Vagina (tissue), 2 donors: ENCODE measurements around the gene NLRC3.

Experiments
- POLR2A ChIP-seq, 2 donors: fragments of 450-650 bp; IDR thresholded peaks; one replicate each; pipeline ENCODE4 v1.6.1; 2017; ENCODE audit warnings: antibody characterized with exemption in 2 of 2, mild to moderate bottlenecking in 2 of 2, moderate library complexity in 2 of 2
- POLR2AphosphoS5 ChIP-seq, 2 donors: sonication (generic); formaldehyde crosslinking; IDR thresholded peaks; one replicate each; pipeline ENCODE4 v1.9.0; 2017; ENCODE audit warnings: antibody characterized with exemption in 2 of 2, mild to moderate bottlenecking in 2 of 2, low read depth in 1 of 2; ENCODE audit not compliant: insufficient read depth in 1 of 2
- TF ChIP-seq, protein P1 (sequence below), 3 experiments: fragments of 450-650 bp in 2 of 3; fragments of 200-600 bp in 1 of 3; sonication (generic) in 1 of 3; IDR thresholded peaks; one replicate each; pipeline ENCODE4 v1.5.1; 2017 to 2019; ENCODE audit warnings: antibody characterized with exemption in 3 of 3, mild to moderate bottlenecking in 2 of 3, moderate library complexity in 2 of 3

GRCh38 chr16:3530371-3530914, 46.8 kb downstream of the NLRC3 start:
- TF ChIP-seq, protein P1, sequence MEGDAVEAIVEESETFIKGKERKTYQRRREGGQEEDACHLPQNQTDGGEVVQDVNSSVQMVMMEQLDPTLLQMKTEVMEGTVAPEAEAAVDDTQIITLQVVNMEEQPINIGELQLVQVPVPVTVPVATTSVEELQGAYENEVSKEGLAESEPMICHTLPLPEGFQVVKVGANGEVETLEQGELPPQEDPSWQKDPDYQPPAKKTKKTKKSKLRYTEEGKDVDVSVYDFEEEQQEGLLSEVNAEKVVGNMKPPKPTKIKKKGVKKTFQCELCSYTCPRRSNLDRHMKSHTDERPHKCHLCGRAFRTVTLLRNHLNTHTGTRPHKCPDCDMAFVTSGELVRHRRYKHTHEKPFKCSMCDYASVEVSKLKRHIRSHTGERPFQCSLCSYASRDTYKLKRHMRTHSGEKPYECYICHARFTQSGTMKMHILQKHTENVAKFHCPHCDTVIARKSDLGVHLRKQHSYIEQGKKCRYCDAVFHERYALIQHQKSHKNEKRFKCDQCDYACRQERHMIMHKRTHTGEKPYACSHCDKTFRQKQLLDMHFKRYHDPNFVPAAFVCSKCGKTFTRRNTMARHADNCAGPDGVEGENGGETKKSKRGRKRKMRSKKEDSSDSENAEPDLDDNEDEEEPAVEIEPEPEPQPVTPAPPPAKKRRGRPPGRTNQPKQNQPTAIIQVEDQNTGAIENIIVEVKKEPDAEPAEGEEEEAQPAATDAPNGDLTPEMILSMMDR (IDR thresholded peaks at IDR 0.05): no peak
- no peak for TF ChIP-seq POLR2AphosphoS5 (IDR thresholded peaks at IDR 0.05; ENCODE audit: insufficient read depth in 1 of 2, low read depth in 1 of 2)
- TF ChIP-seq POLR2A (IDR thresholded peaks at IDR 0.05): no peak
